Liver (tissue), 3 donors: ENCODE data around the gene UTS2R.

ENCODE experiments used
- EGR1 ChIP-seq, 2 donors: IDR thresholded peaks; 2 replicates each; pipeline ENCODE4 v1.6.1; 2016 to 2018; ENCODE audit warnings: antibody characterized with exemption in 2 of 2, low read depth in 2 of 2
- TAF1 ChIP-seq: conservative IDR thresholded peaks from 2 replicates; pipeline ENCODE4 v1.6.1; 2016; ENCODE audit warnings: antibody characterized with exemption, mild to moderate bottlenecking
- TF ChIP-seq, protein P1 (sequence below): fragments of 150-350 bp; IDR thresholded peaks from 2 replicates; pipeline ENCODE4 v1.5.1; 2017; ENCODE audit warnings: improper control_type of control experiment, low read depth, low read length; ENCODE audit not compliant: missing input control
- donor health status: healthy.
- donor health status: healthy.

DNA sequence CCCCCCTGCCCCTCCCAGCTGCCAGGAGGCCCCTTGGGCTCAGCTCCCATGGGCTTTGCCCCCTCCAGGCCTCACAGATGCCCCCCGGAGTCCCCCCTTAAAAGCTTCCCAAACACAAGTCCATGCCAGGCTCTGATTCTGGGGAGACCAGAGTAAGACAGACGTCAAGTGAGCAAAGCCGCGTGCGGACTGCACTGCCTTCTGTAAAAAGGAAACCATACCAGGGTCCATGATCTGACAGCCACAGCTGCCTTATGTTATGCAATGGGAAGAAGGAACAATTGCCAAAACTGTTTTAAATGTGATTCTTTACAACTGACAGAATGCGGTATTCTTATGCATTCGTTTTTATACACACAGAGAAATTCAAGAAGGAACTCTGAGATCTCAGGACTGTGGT, 28.6 kb downstream of the UTS2R start:
- TF ChIP-seq, protein P1, sequence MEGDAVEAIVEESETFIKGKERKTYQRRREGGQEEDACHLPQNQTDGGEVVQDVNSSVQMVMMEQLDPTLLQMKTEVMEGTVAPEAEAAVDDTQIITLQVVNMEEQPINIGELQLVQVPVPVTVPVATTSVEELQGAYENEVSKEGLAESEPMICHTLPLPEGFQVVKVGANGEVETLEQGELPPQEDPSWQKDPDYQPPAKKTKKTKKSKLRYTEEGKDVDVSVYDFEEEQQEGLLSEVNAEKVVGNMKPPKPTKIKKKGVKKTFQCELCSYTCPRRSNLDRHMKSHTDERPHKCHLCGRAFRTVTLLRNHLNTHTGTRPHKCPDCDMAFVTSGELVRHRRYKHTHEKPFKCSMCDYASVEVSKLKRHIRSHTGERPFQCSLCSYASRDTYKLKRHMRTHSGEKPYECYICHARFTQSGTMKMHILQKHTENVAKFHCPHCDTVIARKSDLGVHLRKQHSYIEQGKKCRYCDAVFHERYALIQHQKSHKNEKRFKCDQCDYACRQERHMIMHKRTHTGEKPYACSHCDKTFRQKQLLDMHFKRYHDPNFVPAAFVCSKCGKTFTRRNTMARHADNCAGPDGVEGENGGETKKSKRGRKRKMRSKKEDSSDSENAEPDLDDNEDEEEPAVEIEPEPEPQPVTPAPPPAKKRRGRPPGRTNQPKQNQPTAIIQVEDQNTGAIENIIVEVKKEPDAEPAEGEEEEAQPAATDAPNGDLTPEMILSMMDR, result no peak
- no peak for TF ChIP-seq EGR1 (IDR thresholded peaks at IDR 0.05; ENCODE audit: low read depth in 2 of 2)
- no peak for TF ChIP-seq TAF1
